SK-N-SH (cell line): ENCODE data around the gene CST2. TPM values are rescaled to one million over a fixed set of nuclear protein-coding genes. Genes with fewer than 3 reads are reported as not detected.
"Not testable (repeated sequence)": the region's sequence is repeated elsewhere in the genome, so short reads cannot be mapped to it uniquely, and the experiment has no call there.

Experiments used
- CTCF ChIA-PET: fragments of 300-600, 350-600 bp; formaldehyde crosslinking; extraction: SDS; loops from one replicate; lab custom pipeline; 2021; lab: Yijun Ruan, JAX
- POLR2A ChIA-PET: fragments of 350-600 bp; sonication (Branson Sonifier 250); formaldehyde crosslinking; extraction: SDS; loops from one replicate; lab custom pipeline; 2020; ENCODE audit warnings: antibody characterized with exemption, inconsistent platforms; lab: Yijun Ruan, JAX
- DNase-seq: peaks from one replicate; pipeline ENCODE4 v3.0.0; 2012
- H2AFZ ChIP-seq: fragments of 200-600 bp; sonication (generic); 2 replicates; pipeline ENCODE4 v1.8.1; 2016; ENCODE audit warnings: antibody characterized with exemption, mild to moderate bottlenecking, low read depth
- H3F3A ChIP-seq: fragments of 200-600 bp; sonication (generic); replicated peaks from 2 replicates; pipeline ENCODE3; 2016; ENCODE audit warnings: antibody characterized with exemption, mild to moderate bottlenecking; ENCODE audit not compliant: insufficient read depth
- H3K27ac ChIP-seq, 2 experiments: fragments of 200-500 bp in 1 of 2; fragments of 200-600 bp in 1 of 2; sonication (Bioruptor generic) in 1 of 2; sonication (generic), shearing (Covaris generic) in 1 of 2; 2 replicates each; pipeline versions ENCODE4 v1.5.1 to v1.6.1; 2014 to 2016; ENCODE audit warnings: low read depth in 2 of 2, inconsistent platforms in 1 of 2, low read length in 1 of 2, mild to moderate bottlenecking in 1 of 2, mixed read lengths in 1 of 2
- H3K27me3 ChIP-seq: fragments of 200-600 bp; sonication (generic), shearing (Covaris generic); 2 replicates; pipeline ENCODE4 v1.6.1; 2016; ENCODE audit warnings: mixed run types; ENCODE audit not compliant: insufficient read depth
- H3K36me3 ChIP-seq, 2 experiments: fragments of 200-500 bp in 1 of 2; fragments of 200-600 bp in 1 of 2; sonication (Bioruptor generic) in 1 of 2; sonication (generic) in 1 of 2; replicated peaks in 1 of 2; 2 replicates each; pipeline versions ENCODE3 to v1.5.1; 2014 to 2016; ENCODE audit warnings: low read length in 1 of 2, mild to moderate bottlenecking in 1 of 2; ENCODE audit not compliant: insufficient read depth in 2 of 2, control insufficient read depth in 1 of 2
- H3K4me1 ChIP-seq, 2 experiments: fragments of 200-500 bp in 1 of 2; fragments of 200-600 bp in 1 of 2; sonication (Bioruptor generic) in 1 of 2; sonication (generic), shearing (Covaris generic) in 1 of 2; 2 replicates each; pipeline versions ENCODE4 v1.5.1 to v1.6.1; 2014 to 2016; ENCODE audit warnings: low read depth in 1 of 2, low read length in 1 of 2, mixed run types in 1 of 2; ENCODE audit not compliant: insufficient read depth in 2 of 2, control insufficient read depth in 1 of 2
- H3K4me2 ChIP-seq: fragments of 200-600 bp; sonication (generic), shearing (Covaris generic); 2 replicates; pipeline ENCODE4 v1.6.1; 2017; ENCODE audit warnings: mixed run types
- H3K4me3 ChIP-seq, 2 experiments: fragments of 200-500 bp in 1 of 2; fragments of 200-600 bp in 1 of 2; sonication (Bioruptor generic) in 1 of 2; sonication (generic), shearing (Covaris generic) in 1 of 2; 2 replicates each; pipeline versions ENCODE4 v1.5.1 to v1.8.1; 2014 to 2016; ENCODE audit warnings: low read depth in 2 of 2, inconsistent platforms in 1 of 2, low read length in 1 of 2, mild to moderate bottlenecking in 1 of 2, mixed read lengths in 1 of 2, moderate library complexity in 1 of 2
- H3K79me2 ChIP-seq: fragments of 200-600 bp; sonication (generic); 2 replicates; pipeline ENCODE4 v1.8.1; 2017; ENCODE audit warnings: mild to moderate bottlenecking; ENCODE audit not compliant: insufficient read depth
- H3K9ac ChIP-seq: fragments of 200-600 bp; sonication (generic); 2 replicates; pipeline ENCODE4 v1.6.1; 2017; ENCODE audit warnings: mixed run types
- H3K9me2 ChIP-seq: fragments of 200-600 bp; sonication (generic); 2 replicates; pipeline ENCODE4 v1.6.1; 2017; ENCODE audit warnings: mixed run types
- H3K9me3 ChIP-seq: fragments of 200-600 bp; sonication (generic); 2 replicates; pipeline ENCODE4 v1.6.1; 2017; ENCODE audit warnings: mixed run types, mild to moderate bottlenecking, moderate library complexity
- H4K20me1 ChIP-seq: fragments of 200-600 bp; sonication (generic); 2 replicates; pipeline ENCODE4 v1.6.1; 2017; ENCODE audit warnings: mild to moderate bottlenecking, mixed run types; ENCODE audit not compliant: insufficient read depth
- FOSL2 ChIP-seq: IDR thresholded peaks from 2 replicates; pipeline ENCODE4 v1.4.0; 2012; ENCODE audit warnings: low read depth, mild to moderate bottlenecking, moderate library complexity, borderline replicate concordance
- FOXM1 ChIP-seq: IDR thresholded peaks from 2 replicates; pipeline ENCODE4 v1.4.0; 2012; ENCODE audit warnings: low read depth, mild to moderate bottlenecking
- GATA2 ChIP-seq: sonication (generic); formaldehyde crosslinking; IDR thresholded peaks from 2 replicates; pipeline ENCODE4 v1.5.0; 2020; ENCODE audit warnings: mild to moderate bottlenecking, missing genetic modification reagents
- MAX ChIP-seq: IDR thresholded peaks from 2 replicates; pipeline ENCODE4 v1.4.0; 2012; ENCODE audit warnings: low read depth
- MXI1 ChIP-seq: IDR thresholded peaks from 2 replicates; pipeline ENCODE4 v1.6.1; 2012; ENCODE audit warnings: mild to moderate bottlenecking, low read depth, low read length, improper control_type of control experiment
- REST ChIP-seq: IDR thresholded peaks from 2 replicates; pipeline ENCODE4 v1.6.1; 2012; ENCODE audit warnings: mild to moderate bottlenecking, low read depth, low read length, moderate library complexity
- WGBS: methylation state at CpG from one replicate; pipeline ENCODE4 v1.1.6; 2017; ENCODE audit warnings: low lambda C conversion rate; 5-methylcytosine and 5-hydroxymethylcytosine counted together
- polyA plus RNA-seq, 3 experiments: library from polyadenylated mRNA; depleted of rRNA; stranded (reverse); fragments of >200 nt; gene quantifications; 2 replicates each; pipeline ENCODE4 v1.2.3, GENCODE V29; 2012

The CST2 gene
- polyA plus RNA-seq, 1 of the 3 experiments (the other 2 are of a cell fraction): not detected

GRCh38 chr20:23820493-23820892 is 6.0 kb downstream of the CST2 start:
- H3K9ac ChIP-seq: no peak overlapping the region
- no peak for TF ChIP-seq GATA2
- TF ChIP-seq MXI1: no peak
- TF ChIP-seq MAX: no peak
- no peak for TF ChIP-seq FOSL2
- TF ChIP-seq REST: no peak
- TF ChIP-seq FOXM1: no peak
- TF ChIP-seq, all 33 proteins: peak for 0
- Histone ChIP-seq H3K4me2 (no peak overlapping the region), H3K79me2 (no peaks in the 10 kb centered on the region), H4K20me1 (no peaks in the 10 kb centered on the region), H2AFZ (no peak overlapping the region), H3K9me2 (no peaks in the 10 kb centered on the region), H3F3A (no peaks in the 10 kb centered on the region), H3K27ac (no peak overlapping the region), H3K9me3 (no peaks in the 10 kb centered on the region), H3K36me3 (no peaks in the 10 kb centered on the region), H3K4me1 (no peaks in the 10 kb centered on the region), H3K4me3 (no peak overlapping the region), H3K27me3 (no peaks in the 10 kb centered on the region)
- ChIA-PET CTCF (no interaction called here), POLR2A (no interaction called here)
- no peak for DNase-seq
- whole genome bisulfite sequencing: 0% methylated on average over 2 of the region's 2 CpGs

GRCh38 chr20:23811559-23811958 is 15.0 kb downstream of the CST2 start:
- H3K36me3 ChIP-seq, H3K9me3 ChIP-seq, H3K4me3 ChIP-seq, H3K9ac ChIP-seq, H3K4me2 ChIP-seq, H2AFZ ChIP-seq, POLR2A ChIA-PET, H3K9me2 ChIP-seq, H3F3A ChIP-seq, CTCF ChIA-PET, H3K79me2 ChIP-seq, H3K4me1 ChIP-seq, H4K20me1 ChIP-seq, H3K27me3 ChIP-seq, H3K27ac ChIP-seq, DNase-seq: not testable (repeated sequence)
- 17% methylated on average over 1 of the region's 1 CpG for WGBS

GRCh38 chr20:23810349-23810748 is 16.2 kb downstream of the CST2 start:
- H3K79me2 ChIP-seq, H3K4me1 ChIP-seq, POLR2A ChIA-PET, H3K4me3 ChIP-seq, H2AFZ ChIP-seq, H3K36me3 ChIP-seq, CTCF ChIA-PET, H3K9me3 ChIP-seq, H3K9ac ChIP-seq, H3F3A ChIP-seq, DNase-seq, H4K20me1 ChIP-seq, H3K27ac ChIP-seq, H3K27me3 ChIP-seq, H3K4me2 ChIP-seq, H3K9me2 ChIP-seq: not testable (repeated sequence)
- 8% methylated on average over 2 of the region's 2 CpGs for WGBS
